Colonic mucosa (tissue), 4 donors: ENCODE results near the gene ATXN1. TPM values are rescaled to one million over a fixed set of nuclear protein-coding genes. Genes with fewer than 3 reads are reported as not detected.

Source experiments
- DNase-seq: peaks from one replicate; pipeline ENCODE4 v3.0.0-alpha.2; 2020
- H3K27ac ChIP-seq: fragments of 200-600 bp; one replicate; pipeline ENCODE4 v1.8.0; 2021
- H3K27me3 ChIP-seq: fragments of 200-600 bp; one replicate; pipeline ENCODE4 v1.8.0; 2021
- H3K36me3 ChIP-seq: fragments of 200-600 bp; one replicate; pipeline ENCODE4 v1.8.0; 2021
- H3K4me1 ChIP-seq: fragments of 200-600 bp; one replicate; pipeline ENCODE4 v1.8.0; 2021; ENCODE audit warnings: mild to moderate bottlenecking
- H3K4me3 ChIP-seq: fragments of 200-600 bp; one replicate; pipeline ENCODE4 v1.8.0; 2021
- H3K9ac ChIP-seq, 2 donors: one replicate each; pipeline ENCODE4 v1.7.0; 2013; ENCODE audit warnings: control low read depth in 2 of 2, low read depth in 2 of 2, low read length in 2 of 2
- H3K9me3 ChIP-seq: fragments of 200-600 bp; one replicate; pipeline ENCODE4 v1.8.0; 2021
- intact Hi-C: fragments of 100-400 bp; cut with DNase I; formaldehyde crosslinking; loops from one replicate; pipeline ENCODE4 v1.14.1; 2022
- total RNA-seq, 2 donors: library from RNA; stranded (reverse); fragmentation: NEBNext Ultra II Directional in 1 of 2; extraction: Animal tissue kit (Norgen Biotek cat#: 25700) in 1 of 2; gene quantifications; one replicate each; pipeline ENCODE4 v1.2.1, GENCODE V29; 2021
- TF ChIP-seq, protein P1 (sequence below): fragments of 200-600 bp; IDR thresholded peaks from one replicate; pipeline ENCODE4 v1.8.0; 2022; ENCODE audit warnings: antibody characterized with exemption, mild to moderate bottlenecking
- donor health status: healthy.
- donor health status: DM: no; HTN: no; CAD: no.
- donor health status: DM: no; HTN: no; CAD: no.

The ATXN1 gene
- total RNA-seq, 2 donors from 2014 or later, result 24.5 to 41.9 TPM

DNA sequence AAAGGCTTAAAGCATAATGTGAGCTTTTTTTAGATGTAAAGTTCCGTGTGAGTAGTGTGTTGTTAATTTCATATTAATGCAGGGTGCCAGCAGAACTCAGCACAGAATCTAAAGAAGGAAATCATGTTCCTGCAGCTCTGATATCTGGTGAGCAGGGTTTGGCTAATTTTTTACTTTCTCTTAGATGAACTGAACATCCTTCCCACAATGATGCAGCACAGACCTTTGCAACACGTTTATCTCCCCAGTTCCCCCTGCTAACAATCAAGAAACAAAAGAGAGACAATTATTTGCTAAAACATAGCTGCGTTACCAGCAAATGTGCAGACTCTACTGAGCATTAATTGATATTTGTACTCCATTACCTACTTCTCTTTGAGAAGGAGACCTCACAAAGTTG is 39.1 kb upstream of the ATXN1 start:
- H3K4me1 ChIP-seq, result no peaks in the 10 kb centered on the region
- H3K27me3 ChIP-seq, result no peaks in the 10 kb centered on the region
- no peaks in the 10 kb centered on the region for H3K36me3 ChIP-seq
- TF ChIP-seq, protein P1, sequence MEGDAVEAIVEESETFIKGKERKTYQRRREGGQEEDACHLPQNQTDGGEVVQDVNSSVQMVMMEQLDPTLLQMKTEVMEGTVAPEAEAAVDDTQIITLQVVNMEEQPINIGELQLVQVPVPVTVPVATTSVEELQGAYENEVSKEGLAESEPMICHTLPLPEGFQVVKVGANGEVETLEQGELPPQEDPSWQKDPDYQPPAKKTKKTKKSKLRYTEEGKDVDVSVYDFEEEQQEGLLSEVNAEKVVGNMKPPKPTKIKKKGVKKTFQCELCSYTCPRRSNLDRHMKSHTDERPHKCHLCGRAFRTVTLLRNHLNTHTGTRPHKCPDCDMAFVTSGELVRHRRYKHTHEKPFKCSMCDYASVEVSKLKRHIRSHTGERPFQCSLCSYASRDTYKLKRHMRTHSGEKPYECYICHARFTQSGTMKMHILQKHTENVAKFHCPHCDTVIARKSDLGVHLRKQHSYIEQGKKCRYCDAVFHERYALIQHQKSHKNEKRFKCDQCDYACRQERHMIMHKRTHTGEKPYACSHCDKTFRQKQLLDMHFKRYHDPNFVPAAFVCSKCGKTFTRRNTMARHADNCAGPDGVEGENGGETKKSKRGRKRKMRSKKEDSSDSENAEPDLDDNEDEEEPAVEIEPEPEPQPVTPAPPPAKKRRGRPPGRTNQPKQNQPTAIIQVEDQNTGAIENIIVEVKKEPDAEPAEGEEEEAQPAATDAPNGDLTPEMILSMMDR, result no peak
- H3K9me3 ChIP-seq, result no peaks in the 10 kb centered on the region
- no peak overlapping the region for H3K9ac ChIP-seq
- intact Hi-C loops, result no loop called here
- no peak overlapping the region for H3K4me3 ChIP-seq
- no peak for DNase-seq
- no peak overlapping the region for H3K27ac ChIP-seq

DNA sequence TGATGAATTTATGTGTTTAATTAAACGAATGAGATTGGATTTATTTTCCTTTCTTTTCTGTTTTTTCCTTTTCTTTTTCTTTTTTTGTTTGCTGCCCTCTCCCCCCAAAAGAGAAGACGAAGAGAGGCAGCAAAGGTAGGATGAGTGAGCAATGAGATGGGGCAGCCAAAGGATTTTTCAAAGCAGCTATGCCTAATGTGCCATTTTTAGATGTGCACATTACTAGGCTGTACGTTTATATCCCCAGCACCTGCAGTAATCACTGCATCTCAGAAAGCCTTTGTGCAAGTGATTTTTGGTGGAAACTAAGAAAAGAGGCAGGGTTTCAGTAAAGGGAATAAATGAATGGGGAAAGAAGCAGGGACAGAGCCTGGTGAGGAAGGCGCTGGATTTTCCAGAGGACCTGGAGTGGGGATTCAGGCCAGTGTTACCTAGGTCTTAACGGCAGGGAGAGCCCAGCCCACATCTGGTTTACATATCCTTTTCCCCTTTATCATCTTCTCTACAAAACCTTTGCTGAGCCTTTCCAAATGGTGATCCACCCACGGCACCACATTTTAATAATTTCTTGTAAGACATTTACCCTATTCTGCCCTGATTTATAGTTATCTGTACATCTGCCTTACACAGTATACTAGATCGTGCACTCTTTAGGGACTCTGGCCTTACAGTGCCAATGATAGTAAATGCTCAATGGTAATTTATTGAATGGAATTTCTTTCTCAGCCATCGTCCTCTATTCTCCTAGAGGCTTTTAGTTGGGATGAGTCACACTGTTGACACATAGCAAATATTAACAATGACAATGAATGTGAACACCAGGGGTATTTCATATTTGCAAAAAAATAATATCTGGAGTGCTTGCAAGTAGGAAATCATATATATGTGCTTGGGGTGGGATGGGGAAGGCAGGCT is 38.3 kb upstream of the ATXN1 start:
- H3K27me3 ChIP-seq, result no peaks in the 10 kb centered on the region
- no peaks in the 10 kb centered on the region for H3K36me3 ChIP-seq
- no peaks in the 10 kb centered on the region for H3K9me3 ChIP-seq
- TF ChIP-seq, protein P1, result no peak
- intact Hi-C loops, result no loop called here
- H3K4me3 ChIP-seq, result no peak overlapping the region
- no peak for DNase-seq
- H3K4me1 ChIP-seq, result no peaks in the 10 kb centered on the region
- no peak overlapping the region for H3K27ac ChIP-seq
- no peak overlapping the region for H3K9ac ChIP-seq

DNA sequence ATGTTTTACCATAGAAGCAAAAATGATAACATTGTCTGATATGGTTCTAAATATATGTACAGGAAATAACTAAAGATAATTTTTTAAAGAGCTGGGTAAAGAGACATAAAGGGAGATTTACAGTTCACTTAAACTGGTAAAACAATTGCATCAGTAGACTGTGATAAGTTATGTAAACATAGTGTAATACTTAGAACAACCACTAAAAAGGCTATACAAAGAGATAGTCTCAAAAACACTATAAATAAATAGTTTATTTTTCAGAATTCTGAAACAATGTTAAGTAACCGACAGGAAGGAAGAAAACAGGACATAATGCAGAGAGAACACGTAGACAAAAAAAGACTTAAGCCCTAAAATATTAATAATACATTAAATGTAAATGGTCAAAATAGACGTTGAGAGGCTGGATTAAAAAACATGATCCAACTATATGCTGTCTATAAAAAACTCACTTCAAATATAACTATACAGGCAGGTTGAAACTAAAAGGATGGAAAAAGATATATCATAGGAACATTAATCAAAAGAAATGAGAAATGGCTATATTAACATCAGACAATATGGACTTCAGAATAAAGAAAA is 32.7 kb upstream of the ATXN1 start:
- Histone ChIP-seq H3K27ac (no peak overlapping the region), H3K4me3 (no peak overlapping the region), H3K9me3 (no peaks in the 10 kb centered on the region), H3K9ac (no peak overlapping the region), H3K27me3 (no peaks in the 10 kb centered on the region), H3K4me1 (no peaks in the 10 kb centered on the region), H3K36me3 (no peaks in the 10 kb centered on the region)
- no peak for DNase-seq
- intact Hi-C loops, result no loop called here
- TF ChIP-seq, protein P1, result peak; percentile 19

DNA sequence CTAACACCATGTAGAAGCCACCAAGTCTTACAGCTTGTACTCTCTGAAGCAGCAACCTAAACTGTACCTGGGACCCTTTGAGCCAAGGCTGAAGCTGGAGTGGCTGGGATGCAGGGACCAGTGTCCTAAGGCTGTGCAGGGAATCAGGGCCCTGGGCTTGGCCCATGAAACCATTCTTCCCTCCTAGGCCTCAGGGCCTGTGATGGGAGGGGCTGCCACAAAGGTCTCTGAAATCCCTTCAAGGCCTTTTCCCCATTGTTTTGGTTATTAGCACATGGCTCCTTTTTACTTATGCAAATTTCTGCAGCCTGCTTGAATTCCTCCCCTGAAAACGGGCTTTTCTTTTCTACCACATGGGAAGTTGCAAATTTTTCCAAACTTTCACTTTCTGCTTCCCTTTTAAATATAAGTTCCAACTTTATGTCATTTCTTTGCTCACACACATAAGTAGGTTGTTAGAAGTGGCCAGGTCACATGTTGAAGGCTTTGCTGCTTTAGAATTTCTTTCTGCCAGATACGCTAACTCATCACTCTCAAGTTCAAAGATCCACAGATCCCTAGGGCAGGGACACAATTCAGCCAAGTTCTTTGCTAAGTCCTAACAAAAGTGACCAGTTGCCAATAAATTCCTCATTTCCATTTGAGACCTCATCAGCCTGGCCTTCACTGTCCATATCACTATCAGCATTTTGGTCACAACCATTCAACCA is 28.2 kb upstream of the ATXN1 start:
- H3K9ac ChIP-seq, result no peak overlapping the region
- no peaks in the 10 kb centered on the region for H3K9me3 ChIP-seq
- no peaks in the 10 kb centered on the region for H3K36me3 ChIP-seq
- H3K4me1 ChIP-seq, result no peaks in the 10 kb centered on the region
- H3K27ac ChIP-seq, result no peak overlapping the region
- no peak for DNase-seq
- TF ChIP-seq, protein P1, result no peak
- no peak overlapping the region for H3K4me3 ChIP-seq
- no peaks in the 10 kb centered on the region for H3K27me3 ChIP-seq
- intact Hi-C loops, result no loop called here

DNA sequence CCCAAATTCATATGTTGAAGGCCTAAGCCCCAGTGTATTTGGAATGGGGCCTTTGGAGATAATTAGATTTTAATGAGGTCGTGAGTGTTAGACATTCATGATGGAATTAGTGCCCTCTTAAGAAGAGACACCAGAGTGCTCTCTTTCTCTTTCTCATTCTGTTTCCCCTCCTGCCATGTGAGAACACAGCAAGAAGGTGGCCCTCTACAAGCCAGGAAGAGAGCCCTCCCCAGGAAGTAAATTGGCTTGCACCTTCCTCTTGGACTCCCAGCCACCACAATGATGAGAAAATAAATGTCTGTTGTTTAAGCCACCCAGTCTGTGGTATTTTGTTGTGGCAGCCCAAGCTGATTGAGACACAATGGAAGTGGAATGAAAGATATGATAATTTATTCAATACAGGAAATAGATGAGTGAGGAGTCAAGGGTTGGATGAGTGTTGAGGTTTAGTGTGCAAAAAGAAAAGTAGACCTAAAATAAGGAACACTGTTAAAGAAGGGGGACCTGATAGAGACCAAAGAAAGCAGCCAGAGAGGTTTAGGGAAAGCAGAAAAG is 25.9 kb upstream of the ATXN1 start:
- no peak for DNase-seq
- H3K36me3 ChIP-seq, result no peaks in the 10 kb centered on the region
- H3K27me3 ChIP-seq, result no peaks in the 10 kb centered on the region
- H3K4me1 ChIP-seq, result no peaks in the 10 kb centered on the region
- H3K27ac ChIP-seq, result no peak overlapping the region
- TF ChIP-seq, protein P1, result no peak
- H3K9me3 ChIP-seq, result no peaks in the 10 kb centered on the region
- no peak overlapping the region for H3K4me3 ChIP-seq
- intact Hi-C loops, result no loop called here
- no peak overlapping the region for H3K9ac ChIP-seq
